CD1c-positive myeloid dendritic cell (primary cell): ENCODE measurements around the gene GPHN.
"Not testable (repeated sequence)": the region's sequence is repeated elsewhere in the genome, so short reads cannot be mapped to it uniquely, and the experiment has no call there.

Source experiments
- DNase-seq: peaks from one replicate; pipeline ENCODE4 v3.0.0-alpha.2; 2016; ENCODE audit errors: extremely low spot score

GPHN gene

GRCh38 chr14:66657780-66658179 is 149.8 kb downstream of the GPHN start:
- DNase-seq = no peak

GRCh38 chr14:66662374-66662773 is 154.4 kb downstream of the GPHN start:
- DNase-seq = no peak

GRCh38 chr14:66677780-66678179 is 169.8 kb downstream of the GPHN start:
- DNase-seq = no peak

GRCh38 chr14:66680216-66680615 is 172.3 kb downstream of the GPHN start:
- DNase-seq = no peak

GRCh38 chr14:66696326-66696725 is 188.4 kb downstream of the GPHN start:
- no peak for DNase-seq

- no peak for DNase-seq
These were observed 190.6 kb downstream of the GPHN start for GRCh38 chr14:66698503-66698902.

- no peak for DNase-seq
These were observed 193.9 kb downstream of the GPHN start for GRCh38 chr14:66701813-66702212.

GRCh38 chr14:66708267-66708666 is 200.3 kb downstream of the GPHN start:
- no peak for DNase-seq

- no peak for DNase-seq
These were observed 201.3 kb downstream of the GPHN start for GRCh38 chr14:66709291-66709690.

- not testable (repeated sequence) for DNase-seq
These were observed 206.3 kb downstream of the GPHN start for GRCh38 chr14:66714291-66714690.

GRCh38 chr14:66715313-66715712 is 207.4 kb downstream of the GPHN start:
- DNase-seq = not testable (repeated sequence)

- no peak for DNase-seq
These were observed 208.3 kb downstream of the GPHN start for GRCh38 chr14:66716227-66716626.

- DNase-seq = no peak
These were observed 209.7 kb downstream of the GPHN start for GRCh38 chr14:66717561-66718140.

GRCh38 chr14:66724996-66725395 is 217.0 kb downstream of the GPHN start:
- no peak for DNase-seq

- not testable (repeated sequence) for DNase-seq
These were observed 223.4 kb downstream of the GPHN start for GRCh38 chr14:66731298-66731697.

- DNase-seq = no peak
These were observed 227.9 kb downstream of the GPHN start for GRCh38 chr14:66735853-66736252.

GRCh38 chr14:66739826-66740225 is 231.9 kb downstream of the GPHN start:
- DNase-seq = no peak

- no peak for DNase-seq
These were observed 237.1 kb downstream of the GPHN start for GRCh38 chr14:66745078-66745477.

- DNase-seq = no peak
These were observed 238.5 kb downstream of the GPHN start for GRCh38 chr14:66746316-66747006.

GRCh38 chr14:66752109-66752508 is 244.2 kb downstream of the GPHN start:
- no peak for DNase-seq

GRCh38 chr14:66758031-66758613 is 250.2 kb downstream of the GPHN start:
- DNase-seq = no peak

GRCh38 chr14:66772146-66772545 is 264.2 kb downstream of the GPHN start:
- DNase-seq = no peak

GRCh38 chr14:66782853-66783252 is 274.9 kb downstream of the GPHN start:
- no peak for DNase-seq
